CD4-positive, CD25-positive, alpha-beta regulatory T cell (primary cell): Measurements from ENCODE around the gene ANKIB1. TPM values are rescaled to one million over a fixed set of nuclear protein-coding genes. Genes with fewer than 3 reads are reported as not detected.
"Not testable (repeated sequence)": the region's sequence is repeated elsewhere in the genome, so short reads cannot be mapped to it uniquely, and the experiment has no call there.

Experiments
- ATAC-seq, 2 donors: fragments of 150-1000 bp; cut with Tn5 transposase; one replicate each; pipeline ENCODE4 v1.10.0; 2021; ENCODE audit warnings: low read depth in 2 of 2, moderate number of reproducible peaks in 2 of 2, moderate library complexity in 1 of 2
- DNase-seq, 3 donors: peaks; one replicate each; pipeline versions ENCODE4 v3.0.0 to v3.0.0-alpha.2; 2012 to 2022; ENCODE audit warnings: mixed read lengths in 1 of 3
- H3K27ac ChIP-seq: one replicate; pipeline ENCODE4 v1.7.0; 2013; ENCODE audit warnings: mild to moderate bottlenecking, low read length; ENCODE audit not compliant: insufficient read depth, poor library complexity, severe bottlenecking
- H3K27me3 ChIP-seq: one replicate; pipeline ENCODE4 v1.7.0; 2013; ENCODE audit warnings: low read length; ENCODE audit not compliant: control insufficient read depth, insufficient read depth
- H3K36me3 ChIP-seq: one replicate; pipeline ENCODE4 v1.7.0; 2013; ENCODE audit warnings: mild to moderate bottlenecking, low read length, moderate library complexity; ENCODE audit not compliant: control insufficient read depth, insufficient read depth
- H3K4me1 ChIP-seq: 2 replicates; pipeline ENCODE4 v1.7.0; 2013; ENCODE audit warnings: mild to moderate bottlenecking, low read length; ENCODE audit not compliant: insufficient read depth, control insufficient read depth, poor library complexity, severe bottlenecking
- H3K4me3 ChIP-seq: one replicate; pipeline ENCODE4 v1.7.0; 2013; ENCODE audit warnings: low read depth, mild to moderate bottlenecking, low read length, moderate library complexity
- H3K9me3 ChIP-seq, 2 experiments: 1 replicate in 1 of 2; 2 replicates in 1 of 2; pipeline ENCODE4 v1.7.0; 2013; ENCODE audit warnings: low read length in 2 of 2, mild to moderate bottlenecking in 1 of 2, moderate library complexity in 1 of 2; ENCODE audit not compliant: control insufficient read depth in 2 of 2
- H3K27ac Mint-ChIP-seq, 3 donors: one replicate each; pipeline ENCODE4 v1.8.0; 2020 to 2022; ENCODE audit warnings: mild to moderate bottlenecking in 3 of 3, mixed read lengths in 3 of 3, moderate library complexity in 2 of 3
- H3K27me3 Mint-ChIP-seq: one replicate; pipeline ENCODE4 v1.8.0; 2022; ENCODE audit warnings: mild to moderate bottlenecking, mixed read lengths
- H3K36me3 Mint-ChIP-seq: one replicate; pipeline ENCODE4 v1.8.0; 2020; ENCODE audit warnings: mixed read lengths
- H3K4me1 Mint-ChIP-seq, 4 donors: one replicate each; pipeline ENCODE4 v1.8.0; 2020 to 2022; ENCODE audit warnings: mixed read lengths in 4 of 4, mild to moderate bottlenecking in 1 of 4
- H3K4me3 Mint-ChIP-seq, 4 donors: one replicate each; pipeline ENCODE4 v1.8.0; 2020 to 2022; ENCODE audit warnings: mild to moderate bottlenecking in 4 of 4, mixed read lengths in 4 of 4, moderate library complexity in 3 of 4
- H3K9me3 Mint-ChIP-seq, 7 donors: one replicate each; pipeline ENCODE4 v1.8.0; 2020 to 2022; ENCODE audit warnings: mixed read lengths in 7 of 7, mild to moderate bottlenecking in 3 of 7, moderate library complexity in 2 of 7
- polyA plus RNA-seq, 4 donors: library from polyadenylated mRNA; unstranded; fragments of 300-500 nt; fragmentation: Illumina TruSeq; gene quantifications; one replicate each; pipeline ENCODE4 v1.2.3, GENCODE V29; 2021
- total RNA-seq: library from RNA; stranded (reverse); gene quantifications from one replicate; pipeline ENCODE4 v1.2.3, GENCODE V29; 2022

ANKIB1 gene
- total and polyA plus RNA-seq, 5 donors from 2014 or later = 6.5 to 74.1 (median 11.3) TPM

GRCh38 chr7:92354214-92354613 lies 108.4 kb downstream of the ANKIB1 start:
- Mint-ChIP-seq H3K36me3 (peaks cover 35% of the 10 kb centered on the region), H3K27ac (no peak overlapping the region), H3K4me1 (no peaks in the 10 kb centered on the region), H3K27me3 (no peaks in the 10 kb centered on the region), H3K9me3 (peaks cover 0 to 3% (median 0%) of the 10 kb centered on the region in 7 donors), H3K4me3 (no peak overlapping the region)
- ATAC-seq (no peak), DNase-seq (no peak)
- H3K27ac ChIP-seq = no peak overlapping the region
- peaks cover 56% of the 10 kb centered on the region for H3K36me3 ChIP-seq
- no peak overlapping the region for H3K4me3 ChIP-seq
- H3K27me3 ChIP-seq = no peaks in the 10 kb centered on the region
- H3K9me3 ChIP-seq = no peaks in the 10 kb centered on the region
- H3K4me1 ChIP-seq = no peaks in the 10 kb centered on the region

GRCh38 chr7:92356406-92356805 lies 110.6 kb downstream of the ANKIB1 start:
- H3K4me3 Mint-ChIP-seq = no peak overlapping the region
- no peaks in the 10 kb centered on the region for H3K27me3 Mint-ChIP-seq
- no peak overlapping the region for H3K4me3 ChIP-seq
- no peak overlapping the region for H3K27ac ChIP-seq
- H3K4me1 Mint-ChIP-seq = peaks cover 0 to 3% (median 0%) of the 10 kb centered on the region in 4 donors
- no peak for ATAC-seq
- no peak overlapping the region for H3K27ac Mint-ChIP-seq
- peaks cover 63% of the 10 kb centered on the region for H3K36me3 ChIP-seq
- no peaks in the 10 kb centered on the region for H3K9me3 ChIP-seq
- peaks cover 0 to 3% (median 0%) of the 10 kb centered on the region in 7 donors for H3K9me3 Mint-ChIP-seq
- no peaks in the 10 kb centered on the region for H3K4me1 ChIP-seq
- DNase-seq = no peak
- no peaks in the 10 kb centered on the region for H3K27me3 ChIP-seq
- H3K36me3 Mint-ChIP-seq = peaks cover 40% of the 10 kb centered on the region

DNA sequence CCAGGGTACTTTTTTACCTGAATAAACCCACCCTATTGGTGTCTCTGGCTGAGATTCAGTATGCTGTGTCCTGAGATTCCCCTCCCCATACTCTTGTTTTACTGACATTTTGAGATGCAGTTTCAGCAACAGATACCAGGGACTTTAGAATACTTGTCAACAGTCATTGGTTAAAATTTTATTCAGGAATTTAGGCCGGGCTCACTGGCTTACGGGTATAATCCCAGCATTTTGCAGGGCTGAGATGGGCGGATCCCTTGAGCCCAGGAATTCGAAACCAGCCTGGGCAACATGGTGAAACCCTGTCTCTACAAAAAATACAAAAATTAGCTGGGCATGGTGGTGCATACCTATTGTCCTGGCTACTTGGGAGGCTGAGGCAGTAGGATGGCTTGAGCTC lies 111.5 kb downstream of the ANKIB1 start:
- Histone ChIP-seq H3K9me3 (no peaks in the 10 kb centered on the region), H3K27me3 (no peaks in the 10 kb centered on the region), H3K27ac (no peak overlapping the region), H3K4me1 (no peaks in the 10 kb centered on the region), H3K36me3 (peaks cover 65% of the 10 kb centered on the region), H3K4me3 (no peak overlapping the region)
- Mint-ChIP-seq H3K4me1 (peaks cover 0 to 3% (median 0%) of the 10 kb centered on the region in 4 donors), H3K27ac (no peak overlapping the region), H3K4me3 (no peak overlapping the region), H3K36me3 (peaks cover 43% of the 10 kb centered on the region), H3K27me3 (no peaks in the 10 kb centered on the region), H3K9me3 (peaks cover 0 to 3% (median 0%) of the 10 kb centered on the region in 7 donors)
- no peak for DNase-seq
- no peak for ATAC-seq

GRCh38 chr7:92359179-92359578 lies 113.4 kb downstream of the ANKIB1 start:
- peaks cover 55% of the 10 kb centered on the region for H3K36me3 ChIP-seq
- H3K9me3 ChIP-seq, H3K27me3 Mint-ChIP-seq, H3K4me3 ChIP-seq, H3K4me1 ChIP-seq, H3K4me1 Mint-ChIP-seq, ATAC-seq, H3K27me3 ChIP-seq, DNase-seq, H3K27ac Mint-ChIP-seq, H3K4me3 Mint-ChIP-seq, H3K9me3 Mint-ChIP-seq, H3K27ac ChIP-seq: not testable (repeated sequence)
- H3K36me3 Mint-ChIP-seq = peaks cover 43% of the 10 kb centered on the region

- peaks cover 46% of the 10 kb centered on the region for H3K36me3 Mint-ChIP-seq
Measured at GRCh38 chr7:92359801-92360200, 114.0 kb downstream of the ANKIB1 start.

DNA sequence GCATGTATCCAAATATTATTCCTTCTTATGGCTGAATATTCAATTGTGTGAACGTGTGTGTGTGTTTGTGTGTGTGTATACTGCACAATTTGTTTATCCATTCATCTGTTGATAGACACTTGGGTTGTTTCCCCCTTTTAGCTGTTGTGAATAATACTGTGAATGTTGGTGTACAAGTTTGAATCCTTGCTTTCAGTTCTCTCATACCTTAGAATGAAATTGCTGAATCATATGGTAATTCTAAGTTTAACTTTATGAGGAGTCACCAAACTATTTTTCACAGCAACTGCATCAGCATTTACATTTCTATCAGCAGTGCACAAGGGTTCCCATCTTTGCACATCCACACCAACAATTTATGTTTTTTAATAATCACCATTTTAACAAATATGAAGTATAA lies 114.6 kb downstream of the ANKIB1 start:
- no peaks in the 10 kb centered on the region for H3K27me3 ChIP-seq
- Mint-ChIP-seq H3K4me1 (peaks cover 0 to 4% (median 1%) of the 10 kb centered on the region in 4 donors), H3K27ac (no peak overlapping the region), H3K36me3 (peaks cover 50% of the 10 kb centered on the region), H3K27me3 (no peaks in the 10 kb centered on the region), H3K9me3 (peaks cover 0 to 3% (median 0%) of the 10 kb centered on the region in 7 donors), H3K4me3 (no peak overlapping the region)
- no peaks in the 10 kb centered on the region for H3K4me1 ChIP-seq
- H3K4me3 ChIP-seq = no peak overlapping the region
- DNase-seq = no peak
- no peak for ATAC-seq
- no peak overlapping the region for H3K27ac ChIP-seq
- no peaks in the 10 kb centered on the region for H3K9me3 ChIP-seq
- peaks cover 46% of the 10 kb centered on the region for H3K36me3 ChIP-seq

More at GRCh38 chr7:92359801-92360200, 114.0 kb downstream of the ANKIB1 start:
- peaks cover 52% of the 10 kb centered on the region for H3K36me3 ChIP-seq
- Mint-ChIP-seq H3K9me3 (peaks cover 0 to 3% (median 0%) of the 10 kb centered on the region in 7 donors), H3K4me1 (peaks cover 0 to 3% (median 0%) of the 10 kb centered on the region in 4 donors), H3K4me3 (no peak overlapping the region), H3K27ac (no peak overlapping the region), H3K27me3 (no peaks in the 10 kb centered on the region)
- ATAC-seq (no peak), DNase-seq (no peak)
- H3K27me3 ChIP-seq = no peaks in the 10 kb centered on the region
- H3K4me3 ChIP-seq = no peak overlapping the region
- H3K4me1 ChIP-seq = no peaks in the 10 kb centered on the region
- H3K27ac ChIP-seq = no peak overlapping the region
- no peaks in the 10 kb centered on the region for H3K9me3 ChIP-seq

- Histone ChIP-seq H3K4me1 (no peaks in the 10 kb centered on the region), H3K27me3 (no peaks in the 10 kb centered on the region), H3K4me3 (no peak overlapping the region), H3K27ac (no peak overlapping the region), H3K36me3 (peaks cover 50% of the 10 kb centered on the region), H3K9me3 (no peaks in the 10 kb centered on the region)
- Mint-ChIP-seq H3K27me3 (no peaks in the 10 kb centered on the region), H3K36me3 (peaks cover 56% of the 10 kb centered on the region), H3K4me3 (no peak overlapping the region), H3K27ac (no peak overlapping the region), H3K4me1 (peaks cover 0 to 9% (median 4%) of the 10 kb centered on the region in 4 donors), H3K9me3 (peaks cover 0 to 3% (median 0%) of the 10 kb centered on the region in 7 donors)
- DNase-seq (no peak), ATAC-seq (no peak)
Measured at GRCh38 chr7:92362131-92362530, 116.4 kb downstream of the ANKIB1 start.

DNA sequence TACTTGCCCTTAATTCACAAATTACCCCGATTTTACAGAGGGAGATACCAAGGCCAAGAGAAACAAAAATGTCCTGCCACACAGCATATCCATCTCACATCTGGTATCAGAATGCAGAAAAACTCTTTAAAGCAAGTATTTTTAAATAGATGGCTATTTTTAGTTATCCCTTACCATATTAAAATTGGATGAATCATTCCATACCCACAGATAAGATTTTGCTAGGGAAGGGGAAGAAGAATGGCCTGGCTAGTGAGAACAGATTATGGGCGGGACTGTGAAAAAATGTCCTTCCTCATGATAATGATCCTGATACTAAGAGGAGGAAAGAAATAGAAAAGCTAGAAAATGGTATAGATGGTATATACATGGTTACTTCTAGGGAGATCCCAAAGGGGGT lies 121.0 kb downstream of the ANKIB1 start:
- Histone ChIP-seq H3K27me3 (no peaks in the 10 kb centered on the region), H3K36me3 (peaks cover 28% of the 10 kb centered on the region), H3K4me3 (no peak overlapping the region), H3K9me3 (no peaks in the 10 kb centered on the region), H3K27ac (no peak overlapping the region), H3K4me1 (no peaks in the 10 kb centered on the region)
- Mint-ChIP-seq H3K9me3 (no peaks in the 10 kb centered on the region), H3K27ac (no peak overlapping the region), H3K4me1 (peaks cover 0 to 8% (median 3%) of the 10 kb centered on the region in 4 donors), H3K36me3 (peaks cover 55% of the 10 kb centered on the region), H3K27me3 (no peaks in the 10 kb centered on the region), H3K4me3 (no peak overlapping the region)
- DNase-seq = no peak
- no peak for ATAC-seq
